NCI-H1417 treated with DMSO at 0.1 percent for 48 hours (cell line): ENCODE measurements around the gene MED1.
"Not testable (repeated sequence)": the region's sequence is repeated elsewhere in the genome, so short reads cannot be mapped to it uniquely, and the experiment has no call there.

Experiments used
- DNase-seq: peaks from one replicate; lab custom pipeline; 2025; lab: John Stamatoyannopoulos, UW

Gene MED1

GRCh38 chr17:39439868-39440267 lies 11.2 kb downstream of the MED1 start:
- DNase-seq = not testable (repeated sequence)

GRCh38 chr17:39429600-39429999 lies 21.5 kb downstream of the MED1 start:
- DNase-seq = no peak

GRCh38 chr17:39416141-39416540 lies 34.9 kb downstream of the MED1 start:
- DNase-seq = no peak

- no peak for DNase-seq
These were observed 40.8 kb downstream of the MED1 start for GRCh38 chr17:39410279-39410678.

- DNase-seq = no peak
These were observed 42.7 kb downstream of the MED1 start for GRCh38 chr17:39408360-39408759.

GRCh38 chr17:39406951-39407350 lies 44.1 kb downstream of the MED1 start:
- no peak for DNase-seq

- DNase-seq = no peak
These were observed 45.6 kb downstream of the MED1 start for GRCh38 chr17:39405436-39405835.

GRCh38 chr17:39404542-39405378 lies 46.3 kb downstream of the MED1 start:
- DNase-seq = no peak

- no peak for DNase-seq
These were observed 48.0 kb downstream of the MED1 start for GRCh38 chr17:39402890-39403605.

GRCh38 chr17:39402244-39402889 lies 48.7 kb downstream of the MED1 start:
- peak; percentile 73 for DNase-seq

GRCh38 chr17:39401412-39402243 lies 49.4 kb downstream of the MED1 start, which contains the start of gene FBXL20:
Gene FBXL20 (minus strand): TSS chr17:39401626. CDS start chr17:39401402, 224 bp downstream.
- DNase-seq = peak; percentile 45

GRCh38 chr17:39400547-39401411 lies 50.3 kb downstream of the MED1 start:
- no peak for DNase-seq

GRCh38 chr17:39399791-39400190 lies 51.3 kb downstream of the MED1 start:
- DNase-seq = no peak

GRCh38 chr17:39393736-39394135 lies 57.3 kb downstream of the MED1 start:
- no peak for DNase-seq

GRCh38 chr17:39391448-39391847 lies 59.6 kb downstream of the MED1 start:
- no peak for DNase-seq

GRCh38 chr17:39385040-39385439 lies 66.0 kb downstream of the MED1 start:
- no peak for DNase-seq

GRCh38 chr17:39380144-39380543 lies 70.9 kb downstream of the MED1 start:
- DNase-seq = no peak

GRCh38 chr17:39376434-39376833 lies 74.6 kb downstream of the MED1 start:
- no peak for DNase-seq

- DNase-seq = not testable (repeated sequence)
These were observed 83.3 kb downstream of the MED1 start for GRCh38 chr17:39367805-39368204.

- DNase-seq = no peak
These were observed 85.2 kb downstream of the MED1 start for GRCh38 chr17:39365872-39366271.

GRCh38 chr17:39365242-39365641 lies 85.8 kb downstream of the MED1 start:
- DNase-seq = no peak
